Endodermal cell (in vitro differentiated cells): ENCODE measurements around the gene RALA. TPM values are rescaled to one million over a fixed set of nuclear protein-coding genes. Genes with fewer than 3 reads are reported as not detected.

Experiments
- DNase-seq: peaks from one replicate; pipeline ENCODE4 v3.0.0-alpha.2; 2017
- H3K27ac ChIP-seq: 2 replicates; pipeline ENCODE4 v1.5.1; 2013; ENCODE audit warnings: mild to moderate bottlenecking, low read depth, low read length, moderate library complexity
- H3K27me3 ChIP-seq: 2 replicates; pipeline ENCODE4 v1.6.1; 2013; ENCODE audit warnings: mild to moderate bottlenecking, low read length, moderate library complexity; ENCODE audit not compliant: insufficient read depth, control insufficient read depth, poor library complexity, severe bottlenecking
- H3K36me3 ChIP-seq: 2 replicates; pipeline ENCODE4 v1.7.0; 2013; ENCODE audit warnings: mild to moderate bottlenecking, low read length, moderate library complexity; ENCODE audit not compliant: control insufficient read depth, insufficient read depth
- H3K4me1 ChIP-seq: one replicate; pipeline ENCODE4 v1.7.0; 2013; ENCODE audit warnings: low read length; ENCODE audit not compliant: control insufficient read depth, insufficient read depth
- H3K4me3 ChIP-seq: 2 replicates; pipeline ENCODE4 v1.5.1; 2013; ENCODE audit warnings: mild to moderate bottlenecking, low read length, moderate library complexity
- H3K9ac ChIP-seq: 2 replicates; pipeline ENCODE4 v1.6.1; 2013; ENCODE audit warnings: mild to moderate bottlenecking, low read length, moderate library complexity; ENCODE audit not compliant: poor library complexity, severe bottlenecking; ENCODE audit errors: extremely low read depth
- H3K9me3 ChIP-seq: 2 replicates; pipeline ENCODE4 v1.6.1; 2013; ENCODE audit warnings: mild to moderate bottlenecking, low read length, moderate library complexity; ENCODE audit not compliant: control insufficient read depth
- H3K27ac Mint-ChIP-seq: 2 replicates; pipeline ENCODE4 v1.8.0; 2020; ENCODE audit warnings: mixed read lengths
- H3K27me3 Mint-ChIP-seq: 2 replicates; pipeline ENCODE4 v1.8.0; 2021; ENCODE audit warnings: mild to moderate bottlenecking, mixed read lengths; ENCODE audit not compliant: insufficient read depth
- H3K36me3 Mint-ChIP-seq: 2 replicates; pipeline ENCODE4 v1.8.0; 2020; ENCODE audit warnings: low read depth, mixed read lengths
- H3K4me1 Mint-ChIP-seq: 2 replicates; pipeline ENCODE4 v1.8.0; 2020; ENCODE audit warnings: mixed read lengths
- H3K4me3 Mint-ChIP-seq: 2 replicates; pipeline ENCODE4 v1.8.0; 2020; ENCODE audit warnings: mild to moderate bottlenecking, moderate library complexity, mixed read lengths
- H3K9me3 Mint-ChIP-seq: 2 replicates; pipeline ENCODE4 v1.8.0; 2020; ENCODE audit warnings: mild to moderate bottlenecking, mixed read lengths
- CTCF ChIP-seq: fragments of 200-600 bp; sonication (generic); conservative IDR thresholded peaks from 2 replicates; pipeline ENCODE4 v1.5.0; 2021; ENCODE audit warnings: antibody characterized with exemption, mild to moderate bottlenecking
- WGBS, 2 experiments: methylation state at CpG; one replicate each; pipeline versions ENCODE4 v1.1.5 to v1.1.7; 2013; ENCODE audit warnings: missing lambda C conversion rate in 2 of 2, mixed read lengths in 1 of 2; ENCODE audit not compliant: insufficient coverage in 1 of 2, insufficient read length in 1 of 2; 5-methylcytosine and 5-hydroxymethylcytosine counted together
- total RNA-seq, 2 donors: library from RNA; stranded (reverse); fragmentation: NEBNext Ultra II Directional in 1 of 2; extraction: Animal tissue kit (Norgen Biotek cat#: 25700) in 1 of 2; gene quantifications; 2 replicates in 1 of 2; 3 replicates in 1 of 2; pipeline ENCODE4 v1.2.1, GENCODE V29; 2021

The RALA gene
- total RNA-seq, 2 donors from 2014 or later = 43.9 to 46.4 TPM

- TF ChIP-seq CTCF = no peak
- Mint-ChIP-seq H3K9me3 (peaks cover 16% of the 10 kb centered on the region), H3K4me1 (no peaks in the 10 kb centered on the region), H3K4me3 (no peak overlapping the region), H3K36me3 (peaks cover 30% of the 10 kb centered on the region), H3K27ac (no peak overlapping the region), H3K27me3 (no peaks in the 10 kb centered on the region)
- Histone ChIP-seq H3K36me3 (peaks cover 14% of the 10 kb centered on the region), H3K27ac (no peak overlapping the region), H3K9ac (no peak overlapping the region), H3K9me3 (peaks cover 24% of the 10 kb centered on the region), H3K27me3 (no peaks in the 10 kb centered on the region), H3K4me3 (no peak overlapping the region), H3K4me1 (no peaks in the 10 kb centered on the region)
- 80 to 100% methylated on average over 1 of the region's 1 CpG for WGBS, 2 experiments
- DNase-seq = no peak
These were observed 33.0 kb downstream of the RALA start for GRCh38 chr7:39656415-39656814.

GRCh38 chr7:39659356-39660013, 36.1 kb downstream of the RALA start:
- Histone ChIP-seq H3K36me3 (peaks cover 18% of the 10 kb centered on the region), H3K9ac (no peak overlapping the region), H3K27ac (no peak overlapping the region), H3K4me1 (no peaks in the 10 kb centered on the region), H3K4me3 (no peak overlapping the region), H3K27me3 (no peaks in the 10 kb centered on the region), H3K9me3 (peaks cover 47% of the 10 kb centered on the region)
- 93 to 95% methylated on average over 4 to 5 of the region's 5 CpGs for WGBS, 2 experiments
- peaks cover 51% of the 10 kb centered on the region for H3K36me3 Mint-ChIP-seq
- H3K27me3 Mint-ChIP-seq = no peaks in the 10 kb centered on the region
- no peak for DNase-seq
- no peak for TF ChIP-seq CTCF
- peaks cover 9% of the 10 kb centered on the region for H3K4me1 Mint-ChIP-seq
- peaks cover 32% of the 10 kb centered on the region for H3K9me3 Mint-ChIP-seq
- H3K4me3 Mint-ChIP-seq = no peak overlapping the region
- no peak overlapping the region for H3K27ac Mint-ChIP-seq

- no peak overlapping the region for H3K27ac ChIP-seq
- H3K27me3 ChIP-seq = no peaks in the 10 kb centered on the region
- H3K9me3 Mint-ChIP-seq = peaks cover 28% of the 10 kb centered on the region
- peaks cover 38% of the 10 kb centered on the region for H3K9me3 ChIP-seq
- H3K4me1 ChIP-seq = no peaks in the 10 kb centered on the region
- no peak overlapping the region for H3K4me3 ChIP-seq
- peaks cover 18% of the 10 kb centered on the region for H3K36me3 ChIP-seq
- DNase-seq = no peak
- no peak overlapping the region for H3K9ac ChIP-seq
- H3K4me1 Mint-ChIP-seq = peaks cover 18% of the 10 kb centered on the region
- no peak overlapping the region for H3K4me3 Mint-ChIP-seq
- no peak overlapping the region for H3K27ac Mint-ChIP-seq
- H3K36me3 Mint-ChIP-seq = peaks cover 45% of the 10 kb centered on the region
- TF ChIP-seq CTCF = no peak
- H3K27me3 Mint-ChIP-seq = no peaks in the 10 kb centered on the region
- 87 to 96% methylated on average over 6 of the region's 6 CpGs for WGBS, 2 experiments
These were observed 38.6 kb downstream of the RALA start for GRCh38 chr7:39661960-39662359.
